Suprapubic skin (tissue), 4 donors: ENCODE results near the gene KIRREL1. TPM values are rescaled to one million over a fixed set of nuclear protein-coding genes. Genes with fewer than 3 reads are reported as not detected.

Experiments used
- DNase-seq, 2 donors: peaks; one replicate each; pipeline ENCODE4 v3.0.0-alpha.2; 2019; ENCODE audit warnings: low spot score in 2 of 2
- H3K27ac ChIP-seq: fragments of 200-600 bp; sonication (generic); one replicate; pipeline ENCODE4 v1.5.1; 2019
- H3K27me3 ChIP-seq: fragments of 200-600 bp; sonication (generic); one replicate; pipeline ENCODE4 v1.5.1; 2019
- H3K36me3 ChIP-seq: fragments of 200-600 bp; sonication (generic); one replicate; pipeline ENCODE4 v1.5.1; 2019
- H3K4me1 ChIP-seq: fragments of 200-600 bp; sonication (generic); one replicate; pipeline ENCODE4 v1.5.1; 2019
- H3K4me3 ChIP-seq: fragments of 200-600 bp; sonication (generic); one replicate; pipeline ENCODE4 v1.5.1; 2019; ENCODE audit warnings: mild to moderate bottlenecking
- H3K9me3 ChIP-seq: fragments of 200-600 bp; sonication (generic); one replicate; pipeline ENCODE4 v1.5.1; 2019
- CTCF ChIP-seq, 2 donors: fragments of 200-600 bp in 1 of 2; fragments of 450-650 bp in 1 of 2; sonication (generic) in 1 of 2; IDR thresholded peaks; one replicate each; pipeline ENCODE4 v1.5.1; 2016 to 2019; ENCODE audit warnings: antibody characterized with exemption in 2 of 2, mild to moderate bottlenecking in 1 of 2, moderate library complexity in 1 of 2
- EP300 ChIP-seq: sonication (generic); formaldehyde crosslinking; IDR thresholded peaks from one replicate; pipeline ENCODE4 v1.6.1; 2017; ENCODE audit warnings: antibody characterized with exemption
- POLR2A ChIP-seq, 2 donors: fragments of 450-650 bp; IDR thresholded peaks; one replicate each; pipeline ENCODE4 v1.6.1; 2017; ENCODE audit warnings: antibody characterized with exemption in 2 of 2, mild to moderate bottlenecking in 2 of 2, moderate library complexity in 2 of 2
- POLR2AphosphoS5 ChIP-seq, 3 donors: sonication (generic); formaldehyde crosslinking; IDR thresholded peaks; one replicate each; pipeline ENCODE4 v1.6.1; 2017; ENCODE audit warnings: antibody characterized with exemption in 3 of 3
- WGBS: methylation state at CpG from one replicate; pipeline ENCODE4 v1.1.5; 2018; 5-methylcytosine and 5-hydroxymethylcytosine counted together
- total RNA-seq, 4 donors: library from RNA; depleted of rRNA; stranded (reverse); fragments of >200 nt; gene quantifications; one replicate each; pipeline ENCODE4 v1.1.0, GENCODE V29; 2016

Gene KIRREL1
- total RNA-seq, 4 donors from 2014 or later = 12.5 to 18.9 (median 15.5) TPM

GRCh38 chr1:158116311-158117167 lies 123.1 kb downstream of the KIRREL1 start:
- TF ChIP-seq POLR2AphosphoS5 (IDR thresholded peaks at IDR 0.05) (no peak), POLR2A (IDR thresholded peaks at IDR 0.05) (no peak), CTCF (IDR thresholded peaks at IDR 0.05) (no peak), EP300 (no peak)
- H3K9me3 ChIP-seq = no peaks in the 10 kb centered on the region
- no peak for DNase-seq
- peaks cover 19% of the 10 kb centered on the region for H3K4me1 ChIP-seq
- no peak overlapping the region for H3K4me3 ChIP-seq
- no peak overlapping the region for H3K27ac ChIP-seq
- 87% methylated on average over 10 of the region's 10 CpGs for WGBS
- H3K27me3 ChIP-seq = peaks cover 25% of the 10 kb centered on the region
- H3K36me3 ChIP-seq = no peaks in the 10 kb centered on the region

GRCh38 chr1:158117854-158118704 lies 124.6 kb downstream of the KIRREL1 start:
- H3K36me3 ChIP-seq = no peaks in the 10 kb centered on the region
- TF ChIP-seq POLR2A (IDR thresholded peaks at IDR 0.05) = no peak
- TF ChIP-seq POLR2AphosphoS5 (IDR thresholded peaks at IDR 0.05) = no peak
- TF ChIP-seq EP300 = no peak
- TF ChIP-seq CTCF (IDR thresholded peaks at IDR 0.05) = peak in 1 of 2 donors; percentile 51
- DNase-seq = peak in 1 of 2 donors; percentile 71
- H3K27me3 ChIP-seq = peaks cover 25% of the 10 kb centered on the region
- peaks cover 17% of the 10 kb centered on the region for H3K4me1 ChIP-seq
- no peak overlapping the region for H3K27ac ChIP-seq
- WGBS = 12% methylated on average over 22 of the region's 22 CpGs
- H3K4me3 ChIP-seq = peak overlapping the region; percentile 27
- H3K9me3 ChIP-seq = no peaks in the 10 kb centered on the region

- Histone ChIP-seq H3K27ac (no peak overlapping the region), H3K4me3 (no peak overlapping the region), H3K4me1 (peaks cover 11% of the 10 kb centered on the region), H3K27me3 (peaks cover 18% of the 10 kb centered on the region), H3K9me3 (no peaks in the 10 kb centered on the region), H3K36me3 (no peaks in the 10 kb centered on the region)
- WGBS = 71% methylated on average over 8 of the region's 8 CpGs
- DNase-seq = no peak
- TF ChIP-seq POLR2AphosphoS5 (IDR thresholded peaks at IDR 0.05) = no peak
- TF ChIP-seq EP300 = no peak
- no peak for TF ChIP-seq POLR2A (IDR thresholded peaks at IDR 0.05)
- TF ChIP-seq CTCF (IDR thresholded peaks at IDR 0.05) = no peak
These were observed 125.4 kb downstream of the KIRREL1 start for GRCh38 chr1:158118713-158119402.

- TF ChIP-seq EP300 (no peak), POLR2AphosphoS5 (IDR thresholded peaks at IDR 0.05) (no peak), POLR2A (IDR thresholded peaks at IDR 0.05) (no peak), CTCF (IDR thresholded peaks at IDR 0.05) (no peak)
- Histone ChIP-seq H3K27me3 (peaks cover 14% of the 10 kb centered on the region), H3K4me3 (no peak overlapping the region), H3K9me3 (no peaks in the 10 kb centered on the region), H3K4me1 (peaks cover 11% of the 10 kb centered on the region), H3K27ac (no peak overlapping the region), H3K36me3 (no peaks in the 10 kb centered on the region)
- 90% methylated on average over 4 of the region's 5 CpGs for WGBS
- DNase-seq = no peak
These were observed 126.7 kb downstream of the KIRREL1 start for GRCh38 chr1:158119976-158120653.
